ENCODE data around the gene PROM2.

GRCh38 chr2:95234286-95234785 lies 39.9 kb upstream of the PROM2 start:
- no peak for TF ChIP-seq POLR2A (IDR thresholded peaks at IDR 0.05)
- TF ChIP-seq, protein P1, sequence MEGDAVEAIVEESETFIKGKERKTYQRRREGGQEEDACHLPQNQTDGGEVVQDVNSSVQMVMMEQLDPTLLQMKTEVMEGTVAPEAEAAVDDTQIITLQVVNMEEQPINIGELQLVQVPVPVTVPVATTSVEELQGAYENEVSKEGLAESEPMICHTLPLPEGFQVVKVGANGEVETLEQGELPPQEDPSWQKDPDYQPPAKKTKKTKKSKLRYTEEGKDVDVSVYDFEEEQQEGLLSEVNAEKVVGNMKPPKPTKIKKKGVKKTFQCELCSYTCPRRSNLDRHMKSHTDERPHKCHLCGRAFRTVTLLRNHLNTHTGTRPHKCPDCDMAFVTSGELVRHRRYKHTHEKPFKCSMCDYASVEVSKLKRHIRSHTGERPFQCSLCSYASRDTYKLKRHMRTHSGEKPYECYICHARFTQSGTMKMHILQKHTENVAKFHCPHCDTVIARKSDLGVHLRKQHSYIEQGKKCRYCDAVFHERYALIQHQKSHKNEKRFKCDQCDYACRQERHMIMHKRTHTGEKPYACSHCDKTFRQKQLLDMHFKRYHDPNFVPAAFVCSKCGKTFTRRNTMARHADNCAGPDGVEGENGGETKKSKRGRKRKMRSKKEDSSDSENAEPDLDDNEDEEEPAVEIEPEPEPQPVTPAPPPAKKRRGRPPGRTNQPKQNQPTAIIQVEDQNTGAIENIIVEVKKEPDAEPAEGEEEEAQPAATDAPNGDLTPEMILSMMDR (IDR thresholded peaks at IDR 0.05): no peak
